H7 (cell line): Measurements from ENCODE around the gene LPO. TPM values are rescaled to one million over a fixed set of nuclear protein-coding genes. Genes with fewer than 3 reads are reported as not detected.
A peak's percentile ranks its signal among the peaks of the same experiment; 100 is the strongest.

Experiments
- DNase-seq: peaks from one replicate; pipeline ENCODE4 v3.0.0; 2012
- H3K27me3 ChIP-seq: 2 replicates; pipeline ENCODE4 v1.6.0; 2011; ENCODE audit warnings: mild to moderate bottlenecking, low read length; ENCODE audit not compliant: control insufficient read depth, insufficient read depth
- H3K36me3 ChIP-seq: replicated peaks from 2 replicates; pipeline ENCODE4 v1.5.1; 2011; ENCODE audit warnings: low read length; ENCODE audit not compliant: control insufficient read depth, insufficient read depth
- H3K4me3 ChIP-seq: 2 replicates; pipeline ENCODE4 v1.5.1; 2011; ENCODE audit warnings: low read depth, mild to moderate bottlenecking, control low read depth, low read length, moderate library complexity; ENCODE audit not compliant: insufficient read depth
- total RNA-seq: library from RNA; depleted of rRNA; stranded (reverse); fragments of >200 nt; shearing (Covaris generic); gene quantifications from 2 replicates; pipeline ENCODE4 v1.2.3, GENCODE V29; 2014

LPO gene
- total RNA-seq, 1 experiment from 2014 or later = not detected

- Histone ChIP-seq H3K27me3 (no peaks in the 10 kb centered on the region; the same call in 1 of the 2 replicates), H3K36me3 (no peaks in the 10 kb centered on the region), H3K4me3 (no peak overlapping the region)
- DNase-seq = no peak
Observed at GRCh38 chr17:58262149-58262548, 23.8 kb downstream of the LPO start.

- H3K27me3 ChIP-seq = no peaks in the 10 kb centered on the region; the same call in 1 of the 2 replicates
- H3K4me3 ChIP-seq = no peak overlapping the region
- no peak for DNase-seq
Observed at GRCh38 chr17:58263773-58264172, 25.4 kb downstream of the LPO start.

GRCh38 chr17:58264407-58265103 lies 26.2 kb downstream of the LPO start:
- H3K27me3 ChIP-seq = no peaks in the 10 kb centered on the region; the same call in 1 of the 2 replicates
- no peak for DNase-seq
- no peaks in the 10 kb centered on the region for H3K36me3 ChIP-seq
- H3K4me3 ChIP-seq = no peak overlapping the region

More at GRCh38 chr17:58263773-58264172, 25.4 kb downstream of the LPO start:
- H3K36me3 ChIP-seq = no peaks in the 10 kb centered on the region

GRCh38 chr17:58265271-58265670 lies 26.9 kb downstream of the LPO start:
- Histone ChIP-seq H3K36me3 (no peaks in the 10 kb centered on the region), H3K4me3 (no peak overlapping the region), H3K27me3 (no peaks in the 10 kb centered on the region; the same call in 1 of the 2 replicates)
- no peak for DNase-seq

- Histone ChIP-seq H3K36me3 (no peaks in the 10 kb centered on the region), H3K27me3 (no peaks in the 10 kb centered on the region; the same call in 1 of the 2 replicates), H3K4me3 (no peak overlapping the region)
- DNase-seq = no peak
Observed at GRCh38 chr17:58265902-58266875, 27.8 kb downstream of the LPO start.

GRCh38 chr17:58267347-58268324 lies 29.3 kb downstream of the LPO start:
- Histone ChIP-seq H3K4me3 (no peak overlapping the region), H3K36me3 (no peaks in the 10 kb centered on the region), H3K27me3 (no peaks in the 10 kb centered on the region; the same call in 1 of the 2 replicates)
- peak; percentile 13 for DNase-seq

- DNase-seq = peak; percentile 16
- no peak overlapping the region for H3K4me3 ChIP-seq
- H3K27me3 ChIP-seq = no peaks in the 10 kb centered on the region; the same call in 1 of the 2 replicates
- no peaks in the 10 kb centered on the region for H3K36me3 ChIP-seq
Observed at GRCh38 chr17:58268326-58268725, 29.9 kb downstream of the LPO start.

GRCh38 chr17:58268774-58269556 lies 30.6 kb downstream of the LPO start:
- Histone ChIP-seq H3K36me3 (no peaks in the 10 kb centered on the region), H3K27me3 (no peaks in the 10 kb centered on the region; the same call in 1 of the 2 replicates), H3K4me3 (no peak overlapping the region)
- peak; percentile 15 for DNase-seq

- peak; percentile 14 for DNase-seq
- Histone ChIP-seq H3K4me3 (no peak overlapping the region), H3K36me3 (no peaks in the 10 kb centered on the region), H3K27me3 (no peaks in the 10 kb centered on the region; the same call in 1 of the 2 replicates)
Observed at GRCh38 chr17:58269557-58270291, 31.3 kb downstream of the LPO start.

GRCh38 chr17:58270476-58271215 lies 32.3 kb downstream of the LPO start:
- peak; percentile 80 for DNase-seq
- Histone ChIP-seq H3K36me3 (no peaks in the 10 kb centered on the region), H3K4me3 (no peak overlapping the region), H3K27me3 (no peaks in the 10 kb centered on the region; the same call in 1 of the 2 replicates)

GRCh38 chr17:58271216-58271931 lies 33.0 kb downstream of the LPO start:
- H3K36me3 ChIP-seq = no peaks in the 10 kb centered on the region
- H3K27me3 ChIP-seq = no peaks in the 10 kb centered on the region
- H3K4me3 ChIP-seq = no peak overlapping the region
- DNase-seq = peak; percentile 30
